SK-MEL-5 (cell line): ENCODE measurements around the gene FAM221B. TPM values are rescaled to one million over a fixed set of nuclear protein-coding genes. Genes with fewer than 3 reads are reported as not detected.

Source experiments
- DNase-seq: peaks from one replicate; pipeline ENCODE4 v3.0.0-alpha.2; 2016; ENCODE audit warnings: low read depth, low spot score
- in situ Hi-C: cut with HindIII; loops from 2 replicates; pipeline ENCODE4 v1.10.0; 2016; ENCODE audit warnings: low sequenced_read_pairs, high pct_unique_total_duplicates, low pct_unique_long_range_greater_than_20kb
- total RNA-seq: library from RNA; depleted of rRNA; stranded (reverse); fragments of >200 nt; shearing (Covaris generic); gene quantifications from 2 replicates; pipeline ENCODE4 v1.2.3, GENCODE V29; 2014

Gene FAM221B
- total RNA-seq, 1 experiment from 2014 or later = not detected

DNA sequence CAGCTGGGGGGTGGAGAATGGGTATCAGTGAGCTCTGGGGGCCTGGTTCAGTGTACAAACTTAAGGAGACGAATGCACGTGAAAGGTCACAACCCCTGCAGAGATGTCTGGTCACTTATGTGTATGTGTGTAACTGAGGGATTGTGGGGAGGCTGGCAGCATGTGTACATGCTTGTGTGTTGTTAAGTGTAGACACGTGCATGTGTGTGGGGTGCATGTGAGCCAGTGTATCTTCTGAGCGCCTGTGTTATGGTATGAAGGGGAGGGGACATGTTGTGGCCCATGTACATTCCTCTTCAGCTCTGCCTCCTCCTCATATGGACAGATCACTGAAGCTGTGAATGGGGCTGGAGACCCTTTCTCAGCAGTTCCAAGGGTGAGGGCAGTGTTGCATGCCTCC lies 2.5 kb upstream of the FAM221B start:
- in situ Hi-C loops = no loop called here
- no peak for DNase-seq

GRCh38 chr9:35829764-35830096 lies 1.2 kb upstream of the FAM221B start:
- no peak for DNase-seq
- in situ Hi-C loops = no loop called here

DNA sequence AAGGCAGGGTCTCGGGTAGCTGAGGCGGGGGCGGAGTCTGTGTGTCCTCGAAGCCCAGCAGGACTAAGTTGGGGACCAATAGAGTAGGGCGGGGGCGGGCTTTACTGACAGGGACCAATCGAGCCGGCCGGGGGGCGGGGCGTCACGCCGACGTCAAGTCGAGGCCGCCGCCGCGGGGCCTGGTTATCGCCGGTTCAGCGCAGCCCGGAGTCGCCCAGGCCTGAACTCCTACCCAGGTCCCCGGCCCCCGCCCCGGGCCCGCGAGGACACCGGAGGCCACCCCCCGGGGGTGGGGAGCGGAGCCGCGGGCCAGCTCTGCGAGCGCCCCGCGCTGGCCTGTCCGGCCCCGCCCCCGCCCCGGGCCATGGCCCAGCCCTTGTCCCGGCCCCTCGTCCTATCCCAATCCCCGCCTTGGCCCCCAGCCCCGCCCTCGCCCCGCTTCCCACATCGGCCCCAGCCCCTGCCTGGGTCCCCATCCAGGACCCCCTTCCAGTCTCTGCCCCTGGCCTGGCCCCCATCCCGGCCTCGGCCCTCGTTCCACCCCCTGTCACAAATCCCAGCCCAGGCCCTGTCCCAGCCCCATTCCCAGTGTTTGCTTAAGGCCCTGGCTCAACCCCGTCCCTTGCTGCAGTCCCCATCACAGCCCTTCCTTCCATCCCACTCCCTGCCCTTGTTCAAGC lies 692 bp upstream of the FAM221B start, which contains the start of gene TMEM8B:
Gene TMEM8B (plus strand): TSS at position 145 of the 680 bp plus-strand sequence. CDS start 220 bp downstream, at position 365.
- in situ Hi-C loops = no loop called here
- DNase-seq = peak; percentile 88

GRCh38 chr9:35827486-35827885 lies 1.0 kb downstream of the FAM221B start:
- in situ Hi-C loops = no loop called here
- DNase-seq = no peak

- DNase-seq = peak; percentile 70
- in situ Hi-C loops = no loop called here
These were observed 2.3 kb downstream of the FAM221B start for GRCh38 chr9:35826071-35826701.

DNA sequence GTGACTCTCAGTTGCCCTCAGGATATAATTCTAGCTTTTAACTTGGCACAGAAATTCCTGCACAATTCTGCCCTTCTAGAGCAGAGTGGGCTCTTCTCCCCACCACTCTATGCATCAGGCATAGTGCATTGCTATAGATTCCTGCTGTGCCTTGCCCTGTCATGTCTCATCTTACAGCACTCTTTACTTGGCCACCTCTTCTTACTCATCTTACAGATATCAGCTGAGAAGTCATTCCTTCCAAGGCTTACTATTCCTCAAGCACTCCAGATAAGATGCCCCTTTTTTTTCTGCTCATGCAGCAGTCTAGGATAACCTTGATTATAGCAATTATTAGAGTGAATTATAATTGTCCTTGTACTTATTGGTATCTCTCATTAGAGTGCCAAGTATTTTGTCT lies 5.6 kb downstream of the FAM221B start:
- in situ Hi-C loops = no loop called here
- DNase-seq = no peak

- DNase-seq = no peak
- in situ Hi-C loops = no loop called here
These were observed 8.5 kb downstream of the FAM221B start for GRCh38 chr9:35820076-35820475.

GRCh38 chr9:35818341-35818740 lies 10.2 kb downstream of the FAM221B start:
- in situ Hi-C loops = no loop called here
- no peak for DNase-seq

DNA sequence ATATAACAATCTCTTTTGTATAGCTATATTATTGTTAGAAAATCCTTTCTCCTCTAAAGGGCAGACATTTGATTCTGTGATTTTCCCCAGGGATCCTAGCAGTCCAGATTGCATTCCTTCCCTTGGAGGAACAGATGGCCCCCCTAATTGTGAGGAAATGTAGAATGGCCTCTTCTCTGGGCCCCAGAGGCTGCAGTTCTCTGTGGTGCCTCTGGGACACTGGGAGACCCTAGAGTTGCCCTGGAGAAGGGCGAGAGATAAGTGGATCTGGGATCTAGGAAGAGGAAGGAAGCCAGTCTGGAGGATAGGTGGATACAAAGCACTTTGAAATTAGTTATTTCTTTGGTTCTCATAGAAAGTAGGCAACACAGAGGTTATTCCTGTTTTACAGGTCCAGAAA lies 11.8 kb downstream of the FAM221B start:
- in situ Hi-C loops = no loop called here
- peak; percentile 22 for DNase-seq

DNA sequence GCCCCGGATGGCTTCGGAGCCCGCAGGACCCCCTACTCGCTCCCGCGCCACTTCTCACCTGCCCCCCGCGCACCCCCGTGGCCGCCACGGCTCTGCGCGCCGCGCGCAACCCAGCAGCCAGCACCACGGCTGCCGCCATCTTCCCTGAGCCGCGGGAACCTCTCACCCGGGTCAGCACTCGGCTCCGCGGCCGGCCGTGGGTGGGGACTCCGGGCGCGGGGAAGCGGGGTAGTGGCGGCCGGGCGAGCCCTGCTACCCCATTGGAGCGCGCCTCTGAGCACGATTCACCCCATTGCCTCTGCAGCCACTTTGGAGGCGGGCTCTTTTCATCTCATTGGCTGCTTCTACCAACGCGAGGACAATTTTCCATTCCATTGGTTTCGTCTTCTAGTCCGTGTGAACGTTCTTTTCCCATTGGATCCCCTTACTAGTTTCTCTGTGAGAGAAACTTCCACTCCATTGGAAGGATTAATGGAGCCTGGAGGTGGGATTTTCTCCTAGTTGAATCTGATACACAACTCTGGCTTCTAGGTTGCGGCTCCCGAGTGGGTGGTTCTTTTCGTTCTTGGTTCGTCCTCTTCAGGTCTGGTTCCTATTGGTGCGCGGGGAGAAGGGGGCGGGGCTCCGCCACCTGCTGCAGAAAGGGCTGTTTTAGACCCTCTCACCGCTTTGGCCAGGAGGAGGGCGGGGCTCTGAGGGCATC lies 13.5 kb downstream of the FAM221B start, which contains the start of gene HINT2:
Gene HINT2 (minus strand): TSS at position 202 of the 703 bp plus-strand sequence. CDS start 63 bp downstream, at position 139.
- peak; percentile 98 for DNase-seq

GRCh38 chr9:35814106-35814840 lies 14.3 kb downstream of the FAM221B start:
- in situ Hi-C loops = no loop called here
- peak; percentile 60 for DNase-seq

More for the DNA sequence above, 13.5 kb downstream of the FAM221B start, which contains the start of gene HINT2:
- in situ Hi-C loops = no loop called here

GRCh38 chr9:35813434-35814105 lies 15.0 kb downstream of the FAM221B start:
- peak; percentile 37 for DNase-seq
- in situ Hi-C loops = no loop called here

GRCh38 chr9:35812025-35812602 lies 16.4 kb downstream of the FAM221B start, which contains the start of gene SPAG8:
SPAG8 (minus strand) TSS chr9:35812262; CDS start chr9:35812147, 115 bp downstream.
- in situ Hi-C loops = no loop called here

DNA sequence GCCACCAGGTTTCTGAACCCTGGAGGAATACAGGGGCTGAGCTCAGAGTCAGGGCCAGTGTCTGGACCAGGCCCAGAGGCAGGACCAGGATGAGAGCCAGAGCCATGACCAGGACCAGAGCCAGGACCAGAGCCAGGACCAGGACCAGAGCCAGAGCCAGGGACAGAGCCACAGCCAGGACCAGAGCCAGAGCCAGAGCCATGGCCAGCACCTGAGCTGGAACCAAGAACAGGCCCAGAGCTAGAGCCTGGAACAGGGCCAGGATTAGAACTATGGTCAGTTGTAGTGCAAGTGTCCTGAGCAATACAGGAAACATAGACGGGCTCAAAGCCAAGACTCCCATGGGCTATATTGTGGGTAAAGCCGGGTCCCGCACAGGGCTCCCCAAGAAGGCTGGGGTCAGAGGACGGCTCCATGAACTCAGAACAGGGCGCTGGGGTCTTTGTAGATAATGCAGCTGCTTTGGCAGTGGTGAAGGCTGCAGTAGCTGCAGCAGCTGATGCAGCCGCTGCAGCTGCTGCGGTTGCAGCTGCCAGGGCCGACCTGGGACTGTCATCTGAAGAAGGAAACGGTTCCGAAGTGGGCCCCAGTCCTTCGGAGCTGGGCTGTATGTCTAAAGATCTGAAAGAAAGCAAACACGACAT lies 17.0 kb downstream of the FAM221B start:
- in situ Hi-C loops = no loop called here
- DNase-seq = no peak

More at GRCh38 chr9:35812025-35812602, 16.4 kb downstream of the FAM221B start, which contains the start of gene SPAG8:
- peak; percentile 88 for DNase-seq

DNA sequence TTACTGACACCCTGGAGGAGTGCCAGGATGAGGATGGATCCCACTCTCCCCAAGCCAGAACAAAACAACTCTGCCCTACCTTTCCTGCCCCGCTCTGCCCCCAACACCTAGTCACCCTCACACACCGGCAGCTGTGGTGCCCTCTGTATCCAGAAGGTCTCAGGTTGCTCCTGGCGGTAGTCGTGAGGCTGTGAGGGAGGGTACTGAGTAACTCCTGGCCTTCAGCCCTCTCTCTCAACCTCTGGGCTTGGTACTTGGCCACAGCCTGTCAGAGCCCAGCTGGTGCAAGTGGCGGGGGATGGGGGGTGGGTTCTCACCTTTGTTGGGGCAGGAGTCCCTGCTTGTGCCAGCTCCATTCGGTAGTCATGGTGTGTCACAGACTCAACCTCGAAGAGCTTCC lies 18.4 kb downstream of the FAM221B start:
- in situ Hi-C loops = no loop called here
- no peak for DNase-seq

GRCh38 chr9:35808433-35808832 lies 20.1 kb downstream of the FAM221B start:
- no peak for DNase-seq
- in situ Hi-C loops = no loop called here
